GM21786 (cell line): Measurements from ENCODE around the gene CMIP.

Experiments used
- ATAC-seq: cut with Tn5 transposase; IDR thresholded peaks from one replicate; pipeline ENCODE4 v1.9.1; 2021; ENCODE audit not compliant: unreplicated experiment

CMIP gene

DNA sequence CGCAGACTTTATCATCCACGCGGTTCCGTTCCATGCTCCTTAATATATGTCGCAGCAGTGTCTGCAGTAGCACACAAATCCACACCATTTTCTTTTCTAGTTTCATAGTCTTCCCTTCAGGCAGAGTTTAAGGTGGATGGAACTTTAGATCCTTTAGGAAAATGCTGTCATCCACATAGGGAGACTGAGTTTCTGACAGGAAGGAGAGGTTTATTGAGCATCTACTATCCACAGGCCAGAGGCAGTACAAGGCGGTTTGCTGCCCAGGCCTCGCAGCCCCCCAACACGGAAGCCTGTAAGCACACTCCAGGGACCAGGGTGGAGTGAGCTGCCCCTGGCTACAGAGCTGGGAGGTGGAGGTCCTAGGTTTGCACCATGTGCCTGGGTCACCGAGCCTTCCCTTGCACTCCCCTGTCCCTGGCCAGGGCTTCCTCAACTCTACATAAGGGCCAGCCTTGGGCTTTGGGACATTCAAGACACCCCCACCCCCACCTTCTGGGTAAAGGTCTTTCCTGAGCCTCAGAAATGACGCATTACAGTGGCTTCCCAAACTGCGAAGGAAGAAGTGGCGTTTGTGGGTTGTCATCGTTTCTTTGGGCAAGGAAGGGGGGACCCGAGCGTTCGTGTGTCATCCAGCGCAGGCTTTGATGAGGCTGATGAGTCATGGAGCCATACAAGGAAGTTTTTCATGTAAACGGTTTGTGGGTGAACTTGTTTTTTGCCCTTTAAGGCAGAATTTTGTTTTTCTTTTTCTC, 188.0 kb downstream of the CMIP start:
- ATAC-seq, result no peak

DNA sequence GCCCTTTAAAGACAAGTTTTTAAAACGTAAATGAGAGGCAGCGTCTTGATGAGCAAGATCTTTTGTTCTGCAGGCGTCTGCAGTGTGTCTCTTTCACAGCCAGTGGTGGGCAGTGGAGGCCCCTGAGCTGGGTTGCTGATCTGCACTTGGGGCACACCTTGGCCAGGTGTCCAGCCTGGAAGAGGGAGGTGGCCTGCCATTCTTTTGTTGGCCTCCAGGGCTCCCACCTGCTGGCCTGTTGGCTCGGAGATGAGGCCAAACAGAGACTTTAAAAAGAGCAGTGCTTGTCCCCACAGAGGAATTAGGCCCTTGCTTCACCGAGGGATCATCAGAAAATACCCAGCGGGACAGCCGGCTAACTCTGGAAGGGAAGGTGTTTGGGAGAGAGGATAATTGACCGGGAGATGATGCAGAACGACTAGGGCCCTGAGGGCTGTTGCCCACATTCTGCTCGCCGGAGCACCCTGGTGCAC, 188.6 kb downstream of the CMIP start:
- ATAC-seq, result no peak

DNA sequence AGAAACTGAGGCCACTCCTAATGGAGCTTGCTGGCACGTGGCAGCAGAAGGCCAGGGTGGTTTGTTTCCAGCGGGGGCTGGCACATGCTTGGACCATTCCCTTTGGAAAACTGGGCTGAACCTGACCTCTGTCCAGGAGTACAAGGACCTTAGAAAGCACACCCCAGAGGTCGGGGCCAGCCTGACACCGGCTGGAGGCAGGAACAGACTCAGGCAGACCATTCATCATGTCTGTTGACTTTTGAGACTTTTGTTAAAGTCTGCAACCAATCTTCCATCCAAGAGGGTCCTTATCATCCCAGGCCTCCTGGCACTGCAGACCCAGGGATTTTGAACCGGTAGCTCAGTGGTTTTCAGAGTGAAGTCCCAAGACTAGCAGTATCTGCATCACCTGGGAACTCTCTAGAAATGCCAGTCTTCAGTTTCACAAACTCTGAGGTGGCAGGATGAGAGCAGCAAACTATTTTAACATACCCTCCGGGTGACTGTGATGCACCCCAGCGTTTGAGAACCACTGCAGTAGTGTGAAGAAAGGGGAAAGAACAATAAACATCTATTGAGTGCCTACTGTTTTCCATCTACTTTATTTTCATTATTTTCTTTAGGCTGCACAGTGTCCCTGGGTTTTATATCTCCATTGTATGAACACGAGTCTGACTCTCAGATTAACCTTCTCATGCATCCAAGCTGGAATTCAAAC, 189.2 kb downstream of the CMIP start:
- ATAC-seq, result no peak

DNA sequence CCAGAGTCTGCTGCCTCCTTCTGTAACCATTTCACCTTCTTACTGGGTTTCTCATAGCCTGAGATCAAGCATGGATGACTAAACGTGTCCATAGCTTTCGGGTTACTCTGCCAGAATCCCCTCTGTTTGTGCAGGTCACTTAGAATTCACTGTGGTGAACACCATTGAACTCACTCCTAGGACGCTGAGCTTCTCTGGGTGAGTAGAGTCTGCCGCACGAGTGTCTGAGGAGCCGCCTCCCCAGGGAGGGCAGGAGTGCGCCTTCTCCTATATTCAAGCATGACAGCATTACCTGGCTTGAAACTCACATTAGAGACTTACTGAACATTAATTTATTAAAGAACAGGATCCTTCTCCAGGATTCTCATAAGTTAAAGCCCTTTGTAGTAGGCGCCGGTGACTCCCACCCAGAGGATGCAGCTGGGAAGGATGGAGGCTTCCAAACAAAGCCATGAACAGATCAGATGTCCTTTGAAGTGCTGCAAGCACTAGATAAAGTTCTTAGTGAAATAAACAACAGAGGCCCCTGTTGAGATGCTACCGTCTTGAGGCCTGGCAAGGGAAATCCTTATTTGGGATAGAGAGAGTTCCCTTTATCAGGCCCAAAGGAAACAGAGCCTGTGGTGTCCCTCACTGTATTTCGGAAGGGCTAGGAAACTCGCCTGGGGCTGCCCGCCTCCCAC, 189.9 kb downstream of the CMIP start:
- ATAC-seq, result no peak

DNA sequence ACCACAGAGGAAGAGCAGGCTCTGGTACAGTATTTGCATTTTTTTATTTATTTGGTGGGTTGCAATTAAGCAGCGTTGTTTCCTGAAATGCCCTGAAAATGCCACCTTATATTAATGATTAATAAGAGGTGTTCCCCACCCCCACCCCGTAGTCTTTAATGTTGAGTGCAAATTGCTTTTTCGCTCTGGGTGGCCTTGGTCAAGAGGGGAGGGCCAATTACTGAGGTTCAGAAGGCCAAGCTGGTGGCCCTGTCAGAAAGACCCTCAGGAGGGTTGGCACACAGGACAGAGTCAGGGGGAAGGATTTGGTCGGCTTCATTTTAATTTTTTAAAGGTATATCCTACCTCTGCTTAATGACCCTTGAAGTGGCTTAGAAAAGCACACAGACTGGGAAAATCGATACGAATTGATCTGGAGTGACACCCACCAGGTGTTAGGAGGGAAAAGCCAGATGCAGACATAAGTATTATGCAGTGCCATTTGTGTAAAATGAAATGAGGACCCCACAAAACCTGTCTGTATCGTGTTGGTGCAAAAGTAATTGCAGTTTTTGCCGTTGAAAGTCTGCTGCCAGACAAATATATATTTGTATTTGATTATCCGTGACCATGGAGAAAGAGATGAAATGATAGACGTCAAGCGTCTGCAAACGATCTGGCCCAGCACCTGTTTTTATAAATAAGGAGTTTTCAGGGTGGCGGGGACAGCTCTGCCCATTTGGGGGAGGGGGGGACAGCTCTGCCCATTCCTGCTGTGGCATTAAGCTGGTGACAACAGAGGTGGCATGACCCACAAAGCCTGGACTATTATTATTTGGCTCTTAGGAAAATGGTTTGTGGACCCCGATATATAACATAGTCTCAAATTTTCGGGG, 190.7 kb downstream of the CMIP start:
- no peak for ATAC-seq

DNA sequence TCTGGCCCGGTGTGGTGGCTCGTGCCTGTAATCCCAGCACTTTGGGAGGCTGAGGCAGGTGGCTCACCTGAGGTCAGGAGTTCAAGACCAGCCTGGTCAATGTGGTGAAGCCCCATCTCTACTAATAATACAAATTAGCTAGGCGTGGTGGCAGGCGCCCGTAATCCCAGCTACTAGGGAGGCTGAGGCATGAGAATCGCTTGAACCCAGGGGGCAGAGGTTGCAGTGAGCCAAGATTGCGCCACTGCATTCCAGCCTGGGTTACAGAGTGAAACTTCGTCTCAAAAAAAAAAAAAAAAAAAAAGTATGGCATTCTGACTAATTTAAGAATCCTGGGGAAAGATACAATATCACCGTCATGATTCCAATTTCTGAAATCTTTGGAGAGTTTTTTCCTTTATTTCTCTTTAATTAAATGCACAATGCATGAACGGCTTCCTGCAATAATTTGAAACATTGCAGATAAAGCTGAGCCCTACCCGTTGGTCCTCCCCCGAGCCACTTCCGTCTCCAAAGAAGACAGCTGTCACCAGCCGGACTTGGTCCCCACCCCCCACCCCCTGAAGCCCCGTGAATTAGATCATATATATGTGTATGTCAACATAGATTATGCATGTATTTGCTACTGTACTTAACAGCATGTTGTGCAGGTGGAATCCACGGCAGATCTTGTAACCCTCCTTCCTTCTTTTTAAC, 191.8 kb downstream of the CMIP start:
- no peak for ATAC-seq

DNA sequence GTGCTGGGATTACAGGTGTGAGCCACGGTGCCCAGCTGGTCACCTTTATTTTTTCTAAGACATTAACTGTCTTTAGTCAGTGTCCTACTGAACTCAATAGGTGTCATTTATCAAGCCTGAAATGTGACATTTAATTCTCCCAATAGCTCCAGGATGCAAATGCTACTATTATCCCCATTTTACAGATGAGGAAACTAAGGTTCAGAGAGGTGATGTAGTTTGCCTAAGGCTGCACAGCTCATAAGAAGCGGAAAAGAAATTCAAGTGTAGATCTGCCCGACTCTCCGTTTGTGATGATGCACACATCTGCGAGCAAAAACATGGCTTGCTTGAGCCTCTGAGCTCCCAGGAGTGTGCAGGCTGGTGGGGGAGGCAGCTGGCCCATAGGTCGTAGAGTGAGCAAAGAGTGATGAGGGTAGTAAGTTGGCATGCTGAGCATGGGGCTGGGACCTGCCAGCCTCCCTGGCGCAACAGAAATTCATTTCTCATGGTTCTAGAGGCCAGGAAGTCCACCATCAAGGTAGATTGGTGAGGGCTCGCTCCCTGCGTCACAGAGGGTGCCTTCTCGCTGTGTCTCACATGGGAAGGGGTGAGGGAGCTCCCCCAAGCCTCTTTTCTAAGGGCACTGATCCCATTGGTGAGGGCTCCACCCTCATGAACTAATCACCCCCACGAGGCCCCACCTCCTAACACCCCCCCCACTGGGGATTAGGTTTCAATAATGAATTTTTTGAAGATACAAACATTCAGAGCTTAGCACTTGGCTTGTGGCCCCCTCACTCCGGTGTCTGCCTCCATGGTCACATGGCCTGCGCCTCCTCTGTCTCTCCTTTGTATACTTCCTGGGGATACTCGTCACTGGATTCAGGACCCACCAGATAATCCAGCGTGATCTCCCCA, 193.0 kb downstream of the CMIP start:
- no peak for ATAC-seq

DNA sequence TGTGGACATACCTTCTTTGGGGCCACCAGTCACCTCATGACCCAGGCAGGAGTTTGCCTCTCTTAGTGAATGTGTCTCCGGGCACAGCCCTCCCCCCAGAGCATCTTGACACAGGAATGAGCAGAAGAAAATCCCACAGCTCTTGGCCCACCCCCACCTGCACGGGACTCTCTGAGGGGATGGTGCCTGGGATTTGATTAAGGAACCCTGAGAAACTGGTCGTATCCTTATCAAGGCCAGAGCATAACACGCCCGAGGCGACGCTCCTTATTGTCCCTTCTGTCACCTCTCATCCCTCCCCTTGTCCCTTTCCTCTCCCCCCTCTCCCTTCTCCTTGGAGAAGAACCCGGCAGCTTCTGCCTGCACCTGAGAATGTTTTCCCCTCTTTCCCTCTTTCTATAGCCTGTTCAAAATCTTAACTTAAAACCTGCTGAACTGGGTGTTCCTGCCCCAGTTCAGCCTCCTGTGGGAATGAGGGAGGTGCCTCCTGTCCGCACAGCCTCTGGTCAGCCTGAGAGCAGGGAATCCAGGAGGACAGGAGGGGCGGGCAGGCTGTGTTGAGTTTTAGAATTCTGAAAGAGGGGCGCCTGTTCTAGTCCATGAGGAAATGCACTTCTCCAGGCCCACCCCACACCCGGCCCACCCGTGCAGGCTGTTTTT, 193.8 kb downstream of the CMIP start:
- no peak for ATAC-seq

DNA sequence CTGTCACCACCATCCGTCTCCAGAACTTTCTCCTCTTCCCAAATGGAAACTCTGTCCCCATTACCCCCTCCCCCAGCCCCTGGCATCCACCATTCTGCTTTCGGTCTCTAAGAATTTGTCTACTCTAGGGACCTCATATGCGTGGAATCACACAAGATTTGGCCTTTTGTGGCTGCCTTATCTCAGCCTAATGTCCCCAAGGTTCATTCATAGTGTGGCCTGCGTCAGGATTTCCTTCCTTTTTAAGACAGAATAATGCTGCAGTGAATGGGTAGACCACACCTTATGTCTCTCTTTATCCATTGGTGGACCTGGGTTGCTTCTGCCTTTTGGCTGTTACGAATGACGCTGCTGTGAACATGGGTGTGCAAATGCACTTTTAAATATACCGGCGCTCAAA, 194.7 kb downstream of the CMIP start:
- no peak for ATAC-seq

DNA sequence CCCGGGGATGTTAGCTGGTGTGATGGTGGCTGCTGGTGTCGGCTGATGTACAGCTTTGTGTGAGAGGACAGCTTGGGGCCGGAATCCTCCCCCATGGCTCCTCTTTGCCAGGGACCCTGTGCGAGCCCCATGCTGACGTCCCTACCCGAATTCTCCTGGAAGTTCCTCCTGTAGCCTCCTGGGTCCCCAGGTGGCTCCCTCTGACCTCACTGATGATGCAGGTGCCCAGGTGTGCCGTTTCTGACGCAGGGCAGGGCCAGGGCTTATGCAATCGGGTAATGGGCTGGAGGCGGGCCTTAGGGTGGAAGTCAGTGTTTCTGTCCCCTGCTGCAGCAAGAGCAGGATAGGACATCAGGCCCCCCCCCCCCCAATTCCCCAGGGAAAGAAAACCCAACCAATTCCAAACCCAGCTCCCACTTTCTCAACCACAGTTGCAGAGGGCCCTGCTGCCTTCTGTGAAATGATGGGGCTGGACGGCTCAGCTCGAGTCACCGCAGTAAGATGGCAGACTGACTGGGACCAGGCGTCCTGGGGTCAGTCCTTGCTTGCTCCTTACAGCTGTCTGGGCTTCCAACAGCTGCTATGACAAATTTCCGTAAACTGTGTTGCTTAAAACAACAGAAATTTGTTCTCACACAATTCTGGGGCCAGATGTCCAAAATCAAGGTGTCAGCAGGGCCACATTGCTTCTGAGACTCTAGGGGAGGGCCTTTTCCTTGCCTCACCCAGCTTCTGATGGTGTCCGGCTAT, 195.5 kb downstream of the CMIP start:
- ATAC-seq, result no peak

DNA sequence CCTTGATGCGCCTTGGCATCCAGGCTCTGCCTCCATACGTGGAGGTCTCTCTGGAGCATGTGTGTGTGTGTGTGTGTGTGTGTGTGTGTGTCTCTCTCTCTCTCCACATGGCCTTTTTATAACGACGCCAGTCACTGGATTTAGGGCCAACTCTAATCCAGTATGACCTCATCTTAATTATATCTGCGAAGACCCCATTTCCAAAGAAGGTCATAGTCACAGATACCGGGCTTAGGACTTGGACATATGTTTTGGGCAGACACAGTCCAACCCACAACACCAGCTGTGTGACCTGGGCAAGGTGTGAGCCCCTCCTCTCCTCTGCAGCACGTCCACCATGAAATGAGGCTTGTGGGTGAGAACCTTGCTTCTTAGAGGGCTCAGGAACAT, 196.1 kb downstream of the CMIP start:
- no peak for ATAC-seq

DNA sequence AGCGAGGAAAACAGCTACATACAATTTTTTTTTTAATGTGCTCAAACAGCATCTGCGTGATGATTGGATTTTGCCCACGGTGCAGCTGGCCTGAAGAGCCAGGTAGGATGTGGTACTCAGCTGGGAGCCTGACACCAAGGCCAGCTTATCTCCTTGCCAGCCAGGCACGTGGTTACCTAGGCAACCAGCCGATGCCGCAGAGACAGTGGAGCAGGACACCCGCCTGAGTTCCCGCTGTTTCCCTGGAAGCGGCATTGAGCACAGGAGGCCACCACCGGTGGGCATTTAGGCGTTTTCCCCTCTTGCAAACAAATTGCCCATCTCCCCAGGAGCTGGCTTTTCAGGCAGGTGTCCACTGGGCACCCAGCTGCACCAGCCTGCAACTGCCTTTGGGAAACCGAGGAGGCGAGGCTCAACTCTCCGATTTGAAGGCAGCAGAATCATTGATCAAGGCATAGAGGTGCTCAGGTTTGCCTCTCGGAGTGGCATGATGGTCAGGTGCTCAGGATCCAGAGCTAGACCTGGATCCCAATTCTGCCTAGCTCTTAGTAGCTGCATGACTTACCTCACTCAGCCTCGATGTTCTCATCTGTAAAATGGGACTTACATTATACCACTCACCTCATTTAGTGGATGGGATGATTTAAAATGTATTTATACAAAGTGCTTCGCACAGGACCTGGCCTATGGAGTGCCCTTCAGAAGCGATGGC, 196.9 kb downstream of the CMIP start:
- ATAC-seq, result no peak

DNA sequence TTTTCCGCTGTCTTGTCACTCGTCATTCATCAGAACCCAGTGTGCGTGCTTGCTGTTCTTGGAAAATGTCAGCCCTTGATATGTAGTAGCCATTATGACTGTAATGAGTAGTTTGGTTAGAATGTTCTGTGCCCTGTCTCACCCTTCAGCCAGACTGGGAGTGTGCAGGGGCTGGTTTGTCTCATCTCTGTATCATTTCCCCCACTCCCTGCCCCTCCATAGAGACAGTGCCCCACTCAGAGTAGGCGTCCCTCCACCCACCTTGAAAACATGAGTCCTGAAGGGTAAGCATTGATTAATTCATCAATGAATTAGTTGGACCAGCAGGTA, 197.5 kb downstream of the CMIP start:
- ATAC-seq, result no peak

DNA sequence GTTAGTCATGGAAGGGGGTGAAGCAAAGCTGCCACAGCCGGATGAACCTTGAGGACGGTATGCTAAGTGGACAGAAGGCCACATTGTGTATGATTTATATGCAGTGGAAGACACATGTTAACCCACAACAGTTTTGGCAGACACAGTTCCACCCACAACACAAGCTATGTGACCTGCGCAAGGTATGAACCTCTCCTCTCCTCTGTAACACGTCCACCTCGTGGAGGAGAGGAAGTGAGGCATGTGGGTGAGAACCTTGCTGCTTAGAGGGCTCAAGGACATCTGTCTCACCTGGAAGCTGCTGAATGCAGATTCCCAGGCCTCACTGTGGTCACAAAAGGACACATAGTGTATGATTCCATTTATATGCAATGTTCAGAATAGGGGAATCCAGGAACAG, 198.3 kb downstream of the CMIP start:
- no peak for ATAC-seq

DNA sequence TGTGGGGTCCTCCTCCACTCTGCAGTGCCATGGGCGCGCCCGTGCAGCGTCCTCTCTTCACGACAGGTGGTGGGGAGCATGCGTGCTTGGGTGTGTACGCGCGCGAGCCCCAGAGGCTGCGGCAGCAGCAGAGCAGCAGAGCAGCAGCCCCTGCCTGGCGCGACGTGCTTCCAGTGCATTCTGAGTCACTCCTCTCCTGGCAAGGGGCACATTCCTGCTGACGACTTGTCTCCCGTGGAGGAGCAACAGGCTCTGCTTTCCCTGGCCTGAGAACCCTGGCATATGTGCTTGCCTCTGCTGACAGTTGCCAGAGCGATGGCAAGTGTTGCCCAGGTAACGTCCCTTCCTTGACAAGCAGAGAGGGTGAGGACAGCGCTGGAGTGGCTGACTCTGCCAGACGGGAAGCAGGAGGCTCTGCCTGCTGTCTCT, 200.7 kb downstream of the CMIP start:
- no peak for ATAC-seq

DNA sequence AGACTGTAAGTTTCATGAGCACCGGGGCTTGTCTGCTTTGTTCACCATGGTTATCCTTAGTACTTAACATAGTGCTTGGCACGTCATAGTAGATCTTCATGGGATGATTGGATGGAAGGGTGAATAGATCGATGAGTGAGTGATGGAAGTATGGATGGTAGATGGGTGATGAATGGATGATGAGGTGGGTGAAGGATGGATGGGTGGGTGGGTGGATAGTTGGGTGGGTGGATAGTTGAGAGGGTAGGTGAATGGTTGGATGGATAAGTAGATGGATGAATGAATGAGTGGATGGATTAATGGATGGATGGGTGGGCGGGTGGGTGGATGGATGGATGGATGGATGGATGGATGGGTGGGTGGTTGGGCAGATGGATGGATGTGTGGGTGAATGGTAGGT, 201.3 kb downstream of the CMIP start:
- no peak for ATAC-seq

DNA sequence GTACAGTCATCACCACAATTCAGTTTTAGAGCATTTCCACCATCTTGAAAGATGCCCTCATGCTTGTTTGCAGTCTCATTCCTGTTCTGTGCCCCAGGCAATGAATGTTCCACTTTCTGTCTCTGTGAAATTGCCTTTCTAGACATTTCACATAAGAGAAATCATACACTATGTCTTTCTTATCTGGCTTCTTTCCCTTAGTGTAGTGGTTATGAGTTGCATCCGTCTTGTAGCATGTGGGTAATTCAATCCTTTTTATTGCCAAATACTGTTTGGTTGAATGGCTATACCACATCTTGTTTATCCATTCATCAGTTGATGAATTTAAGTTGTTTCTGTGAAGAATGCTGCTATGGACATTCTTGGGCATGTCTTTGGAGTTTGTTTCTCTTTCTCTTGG, 202.0 kb downstream of the CMIP start:
- no peak for ATAC-seq

DNA sequence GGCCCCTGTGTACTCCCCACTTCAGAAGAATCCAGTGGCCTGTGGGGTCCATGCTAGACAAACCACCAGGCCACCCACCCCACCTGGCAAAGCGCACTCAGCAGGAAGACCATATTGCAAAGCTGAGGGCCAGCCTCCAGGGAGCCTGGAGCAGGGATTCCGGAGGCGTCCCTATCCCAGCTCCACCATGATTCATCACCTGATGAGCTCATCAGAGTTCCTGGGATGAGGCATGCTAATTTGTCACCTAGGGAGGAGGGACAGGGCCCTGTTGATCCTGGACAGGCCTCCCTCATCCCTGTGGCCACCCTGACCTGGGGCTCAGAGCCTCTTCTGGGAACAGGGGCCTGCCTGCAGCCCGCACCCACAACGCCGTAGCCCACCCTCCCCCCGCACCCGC, 202.9 kb downstream of the CMIP start:
- ATAC-seq, result no peak
